ENCODE measurements around the gene DDAH2.

DNA sequence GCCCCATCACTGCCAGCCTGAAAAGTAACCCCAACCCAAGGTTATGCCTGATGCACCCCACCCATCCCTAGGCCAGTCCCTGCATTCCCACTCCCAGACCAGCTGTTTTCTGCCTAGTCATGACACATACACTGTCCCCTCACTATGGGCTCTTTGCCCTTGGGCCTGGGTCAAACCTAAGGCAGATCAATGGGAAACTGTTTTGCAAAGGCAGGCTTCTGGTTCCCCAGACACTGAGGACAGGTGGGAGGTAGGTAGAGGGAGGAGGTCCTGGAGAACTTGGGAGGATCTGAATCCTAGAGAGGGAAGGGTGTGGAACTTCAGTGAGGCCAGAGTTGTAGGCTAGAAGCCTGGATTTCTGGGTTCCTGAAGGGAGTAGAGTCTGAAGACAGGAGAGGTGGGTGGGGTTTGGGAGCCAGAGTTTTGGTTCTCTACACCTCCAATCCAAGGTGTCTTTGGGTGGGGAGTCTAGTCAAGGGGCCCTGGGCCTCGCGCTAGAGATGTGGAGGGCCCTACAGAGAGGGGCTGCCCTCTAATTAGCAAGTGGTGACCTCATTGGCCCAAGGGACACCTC lies 5.2 kb upstream of the DDAH2 start:
- TF ChIP-seq EZH2 (IDR thresholded peaks at IDR 0.05; ENCODE audit: insufficient read depth, poor library complexity, severe bottlenecking) (no peak), EZH2phosphoT487 (IDR thresholded peaks at IDR 0.05; ENCODE audit: insufficient read depth, low read depth) (no peak)
